Thyroid gland (tissue), 4 donors: ENCODE measurements around the gene SND1.

Source experiments
- POLR2A ChIP-seq, 2 donors: fragments of 450-650 bp; IDR thresholded peaks; one replicate each; pipeline ENCODE4 v1.6.1; 2017; ENCODE audit warnings: antibody characterized with exemption in 2 of 2, mild to moderate bottlenecking in 2 of 2, moderate library complexity in 1 of 2
- TF ChIP-seq, protein P1 (sequence below), 6 experiments: fragments of 200-600 bp in 3 of 6; fragments of 450-650 bp in 3 of 6; sonication (generic) in 3 of 6; IDR thresholded peaks; one replicate each; pipeline ENCODE4 v1.5.1; 2016 to 2019; ENCODE audit warnings: antibody characterized with exemption in 6 of 6, mild to moderate bottlenecking in 2 of 6, inconsistent platforms in 1 of 6, moderate library complexity in 1 of 6

DNA sequence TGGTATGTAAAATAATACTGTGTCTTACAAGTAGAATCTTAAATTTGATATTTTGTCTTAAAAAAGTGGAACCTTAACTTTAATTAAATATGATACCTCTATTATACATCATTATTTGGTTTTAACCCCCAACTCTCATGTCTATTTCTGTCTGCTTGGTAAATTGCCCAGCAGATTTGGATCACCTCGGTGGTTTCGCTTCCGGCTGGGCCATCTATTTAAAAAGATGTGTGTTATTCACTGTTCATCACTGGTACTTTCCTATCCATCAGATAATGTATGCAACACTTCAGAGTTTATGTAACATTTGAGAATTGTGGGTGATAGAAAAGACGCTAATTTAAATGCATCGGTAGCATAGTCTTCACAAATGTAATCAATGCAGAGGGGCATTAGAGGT is 119.7 kb downstream of the SND1 start:
- TF ChIP-seq POLR2A (IDR thresholded peaks at IDR 0.05) = no peak
- TF ChIP-seq, protein P1, sequence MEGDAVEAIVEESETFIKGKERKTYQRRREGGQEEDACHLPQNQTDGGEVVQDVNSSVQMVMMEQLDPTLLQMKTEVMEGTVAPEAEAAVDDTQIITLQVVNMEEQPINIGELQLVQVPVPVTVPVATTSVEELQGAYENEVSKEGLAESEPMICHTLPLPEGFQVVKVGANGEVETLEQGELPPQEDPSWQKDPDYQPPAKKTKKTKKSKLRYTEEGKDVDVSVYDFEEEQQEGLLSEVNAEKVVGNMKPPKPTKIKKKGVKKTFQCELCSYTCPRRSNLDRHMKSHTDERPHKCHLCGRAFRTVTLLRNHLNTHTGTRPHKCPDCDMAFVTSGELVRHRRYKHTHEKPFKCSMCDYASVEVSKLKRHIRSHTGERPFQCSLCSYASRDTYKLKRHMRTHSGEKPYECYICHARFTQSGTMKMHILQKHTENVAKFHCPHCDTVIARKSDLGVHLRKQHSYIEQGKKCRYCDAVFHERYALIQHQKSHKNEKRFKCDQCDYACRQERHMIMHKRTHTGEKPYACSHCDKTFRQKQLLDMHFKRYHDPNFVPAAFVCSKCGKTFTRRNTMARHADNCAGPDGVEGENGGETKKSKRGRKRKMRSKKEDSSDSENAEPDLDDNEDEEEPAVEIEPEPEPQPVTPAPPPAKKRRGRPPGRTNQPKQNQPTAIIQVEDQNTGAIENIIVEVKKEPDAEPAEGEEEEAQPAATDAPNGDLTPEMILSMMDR (IDR thresholded peaks at IDR 0.05) = no peak
